GM19468 (cell line): ENCODE measurements around the gene MAP3K5.

Experiments
- ATAC-seq: cut with Tn5 transposase; IDR thresholded peaks from one replicate; pipeline ENCODE4 v1.9.1; 2021; ENCODE audit warnings: mild to moderate bottlenecking, moderate library complexity, moderate number of reproducible peaks; ENCODE audit not compliant: unreplicated experiment; ENCODE audit errors: extremely low read depth

MAP3K5 gene

DNA sequence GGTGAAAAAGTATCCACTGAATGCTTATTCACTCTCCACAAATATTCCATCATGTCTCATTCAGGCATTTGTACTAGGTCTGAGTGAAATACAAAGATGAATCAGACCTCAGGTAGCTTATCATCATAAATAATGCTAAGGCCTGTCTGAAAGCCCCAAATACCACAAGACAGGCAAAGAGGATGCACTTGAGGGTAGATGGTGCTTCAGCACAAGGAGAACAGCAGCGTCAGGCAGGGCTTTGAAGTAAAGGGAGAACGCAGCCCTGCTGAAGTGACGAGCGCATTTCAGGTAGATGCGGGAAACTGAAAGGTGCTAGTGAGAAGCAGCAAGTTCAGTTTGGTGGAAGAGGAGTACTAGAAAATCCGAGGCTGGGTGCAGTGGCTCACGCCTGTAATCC lies 38.7 kb downstream of the MAP3K5 start:
- no peak for ATAC-seq

DNA sequence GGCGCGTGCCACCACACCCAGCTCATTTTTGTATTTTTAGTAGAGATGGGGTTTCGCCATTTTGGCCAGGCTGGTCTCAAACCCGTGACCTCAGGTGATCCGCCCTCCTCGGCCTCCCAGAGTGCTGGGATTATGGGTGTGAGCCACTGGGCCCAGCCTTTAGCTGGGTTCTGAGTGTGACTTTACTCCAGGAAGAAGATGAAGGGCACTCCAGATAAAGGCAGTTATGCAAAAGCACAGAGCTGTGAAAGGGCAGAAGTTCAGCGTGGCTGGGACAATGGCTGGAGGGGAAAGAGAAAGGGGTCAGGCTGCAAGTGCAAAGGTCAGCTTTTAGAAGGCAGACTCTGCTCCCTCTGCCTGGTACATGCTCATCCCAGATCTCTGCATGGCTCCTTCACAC lies 39.7 kb downstream of the MAP3K5 start:
- ATAC-seq = no peak

DNA sequence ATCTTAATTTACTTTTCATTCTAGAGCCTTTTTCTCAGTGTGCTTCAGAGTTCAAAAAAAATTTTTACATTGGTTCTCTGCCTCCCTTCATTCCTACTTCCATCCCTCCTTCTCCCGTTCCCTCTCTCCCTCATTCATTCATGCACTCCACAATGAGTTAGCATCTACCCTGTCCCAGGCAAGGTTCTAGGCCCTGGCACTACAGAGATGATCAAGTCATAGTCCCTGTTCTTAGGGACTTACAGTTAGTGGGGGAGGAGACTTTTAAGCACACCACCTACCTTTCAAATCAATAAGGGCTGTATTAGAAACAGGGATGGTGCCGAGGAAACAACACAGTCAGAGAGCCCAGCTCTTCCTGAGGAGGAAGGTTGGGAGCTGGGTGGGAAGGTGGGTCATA lies 40.3 kb downstream of the MAP3K5 start:
- no peak for ATAC-seq

- peak; percentile 92 for ATAC-seq
These were observed 40.7 kb downstream of the MAP3K5 start for GRCh38 chr6:136751522-136751956.

DNA sequence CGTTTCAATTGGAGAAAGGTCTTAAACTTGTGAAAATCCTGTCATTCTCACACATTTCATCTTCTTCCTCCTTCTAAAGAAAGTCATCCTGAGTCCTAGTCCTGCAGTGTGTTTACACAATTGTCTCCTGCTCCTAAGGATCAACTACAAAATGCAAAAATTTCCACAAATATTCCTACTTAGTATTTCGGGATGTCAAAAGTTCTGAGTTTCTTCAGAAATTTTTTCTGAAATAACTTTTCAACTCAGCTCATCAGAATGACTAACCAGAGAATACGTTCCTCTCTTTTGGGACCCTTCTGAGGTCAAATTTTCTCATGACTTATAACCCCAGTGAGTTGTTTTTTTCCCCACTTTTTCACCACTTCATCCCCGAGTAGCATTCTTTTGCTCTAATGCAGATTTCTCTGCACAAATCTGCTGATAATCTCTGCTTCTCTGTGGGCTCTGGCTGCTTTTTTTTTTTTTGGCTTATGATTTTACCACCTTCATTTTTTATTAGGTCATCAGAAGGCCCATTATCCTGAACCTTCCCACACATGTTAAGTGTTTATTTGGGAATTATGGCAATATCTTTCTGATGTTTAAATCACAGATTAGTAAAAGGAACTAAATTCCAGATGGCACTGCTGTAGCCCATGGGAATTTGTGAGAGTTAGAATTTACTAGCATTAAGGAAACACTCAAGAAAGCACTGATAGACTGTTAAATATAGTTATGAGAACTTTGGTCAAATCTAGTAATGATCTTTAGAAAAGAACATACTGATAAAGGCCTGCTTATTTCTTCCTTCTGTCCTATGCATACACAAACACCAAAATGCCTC lies 41.4 kb downstream of the MAP3K5 start:
- ATAC-seq = no peak

DNA sequence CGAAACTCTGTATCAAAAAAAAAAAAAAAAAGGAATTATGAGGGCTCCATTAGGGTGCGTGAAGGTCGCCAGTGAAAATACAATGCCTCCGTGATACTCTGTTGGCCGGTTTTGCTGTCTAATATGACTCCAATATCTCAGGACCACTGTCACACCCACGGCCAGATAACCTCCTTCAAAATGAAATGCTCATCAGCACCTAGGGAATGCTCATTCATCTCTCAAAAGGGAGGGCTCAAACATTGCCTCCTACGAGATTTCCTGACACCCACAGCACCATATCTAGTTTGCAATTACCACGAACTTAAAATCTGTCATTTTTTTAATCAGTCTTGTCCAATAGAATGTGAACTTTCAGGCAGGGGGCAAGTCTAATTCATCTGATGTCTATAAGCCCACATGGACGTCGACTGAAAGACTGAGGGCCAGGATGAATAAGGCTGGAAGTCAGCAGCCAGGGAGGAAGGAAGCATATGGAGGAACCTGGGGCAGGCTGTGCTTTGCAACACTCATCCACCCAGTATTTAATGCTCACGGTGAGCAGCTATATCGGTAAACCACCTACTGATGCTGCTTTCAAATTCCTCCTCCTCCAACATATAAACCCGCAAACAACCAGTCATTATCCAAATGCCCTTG lies 42.8 kb downstream of the MAP3K5 start:
- no peak for ATAC-seq

DNA sequence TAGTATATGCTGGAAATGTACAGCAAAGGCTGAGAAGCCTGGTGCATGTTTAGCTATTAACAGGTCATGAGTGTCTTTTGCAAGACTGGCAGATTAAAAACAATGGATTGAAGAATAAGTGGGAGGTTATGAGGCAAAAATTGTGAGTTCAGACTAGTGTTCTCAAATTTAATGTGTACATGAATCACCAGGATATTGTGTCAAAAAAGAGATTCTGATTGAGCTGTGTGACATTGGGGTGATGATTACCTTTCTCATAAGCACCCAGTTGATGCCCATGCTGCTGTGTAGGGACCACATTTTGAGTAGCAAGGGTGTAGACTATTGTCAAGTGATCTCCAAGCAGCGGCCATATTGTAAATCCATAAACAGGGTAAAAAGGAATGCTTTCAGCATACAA lies 44.8 kb downstream of the MAP3K5 start:
- no peak for ATAC-seq

DNA sequence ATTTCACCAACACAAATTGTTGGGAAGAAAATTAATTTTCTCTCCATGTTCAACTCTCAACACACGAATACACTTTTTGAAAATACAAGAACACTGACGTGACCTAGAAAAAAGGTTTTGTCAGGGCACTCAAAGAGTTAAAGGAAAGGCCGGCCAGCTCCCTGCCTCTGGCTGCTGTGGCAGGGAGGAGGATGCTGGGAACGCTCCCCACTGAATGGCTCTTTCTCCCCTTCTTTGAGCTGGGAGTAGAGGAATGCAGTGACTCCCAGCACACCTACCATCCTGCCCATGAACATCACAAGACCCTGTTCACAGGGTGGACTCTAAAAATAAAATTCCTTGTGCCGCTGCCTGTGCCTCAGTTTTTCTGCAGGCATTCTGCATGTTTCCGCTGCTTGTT lies 47.0 kb downstream of the MAP3K5 start:
- ATAC-seq = no peak

- ATAC-seq = no peak
These were observed 47.4 kb downstream of the MAP3K5 start for GRCh38 chr6:136744889-136745288.

DNA sequence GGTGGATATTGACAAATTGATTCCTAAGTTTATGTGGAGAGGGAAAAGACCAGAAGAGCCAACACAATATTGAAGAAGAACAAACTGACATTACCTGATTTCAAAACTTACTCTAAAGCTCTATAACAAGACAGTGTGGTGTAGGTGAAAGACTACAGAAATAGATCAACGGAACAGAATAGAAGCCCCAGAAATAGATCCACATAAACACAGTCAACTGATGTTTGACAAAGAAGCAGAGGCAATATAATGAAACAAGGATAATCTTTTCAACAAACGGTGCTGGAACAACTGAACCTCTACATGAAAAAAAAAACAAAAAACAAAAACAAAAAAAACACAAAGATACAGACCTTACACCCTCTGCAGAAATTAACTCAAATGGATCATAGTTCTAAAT lies 50.2 kb downstream of the MAP3K5 start:
- ATAC-seq = no peak

GRCh38 chr6:136740050-136740974 lies 52.0 kb downstream of the MAP3K5 start:
- no peak for ATAC-seq

DNA sequence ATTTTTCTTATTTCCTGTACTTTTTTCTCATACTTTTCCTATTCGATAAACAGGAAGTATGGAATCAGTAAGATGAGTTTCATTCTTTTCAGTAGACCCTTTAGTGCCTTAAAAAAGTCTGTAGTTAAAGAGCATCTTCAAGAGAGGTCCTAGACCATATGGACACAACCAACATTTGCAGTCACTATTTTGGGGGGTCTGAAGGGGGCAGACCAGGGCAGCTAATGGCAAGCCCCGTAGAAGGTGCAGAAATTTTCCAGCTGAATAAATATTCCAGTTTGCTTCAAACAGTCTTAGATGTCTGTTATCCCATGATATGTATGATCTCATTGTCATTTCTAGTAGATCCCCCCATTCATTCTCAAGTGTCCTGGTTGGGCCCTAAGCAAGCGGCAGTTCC lies 52.8 kb downstream of the MAP3K5 start:
- no peak for ATAC-seq

DNA sequence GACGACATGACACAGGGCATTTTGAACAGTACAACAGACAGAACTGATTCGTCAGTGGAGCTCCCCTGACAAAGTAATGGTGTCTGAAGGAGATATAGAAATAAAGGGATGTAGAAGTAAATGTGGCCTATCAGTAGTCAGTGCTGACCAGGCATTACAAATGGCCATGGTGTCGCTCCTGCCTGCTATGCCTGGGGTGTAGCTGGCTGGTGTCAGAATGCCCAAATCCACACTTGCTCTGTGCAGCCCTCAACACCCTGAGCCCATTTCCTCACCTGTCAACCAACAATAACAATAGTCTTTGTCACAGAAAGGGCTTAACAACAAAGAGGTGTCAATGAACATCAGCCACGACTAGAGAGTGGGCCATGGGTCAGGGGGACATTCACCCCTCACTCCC lies 53.2 kb downstream of the MAP3K5 start:
- no peak for ATAC-seq

- no peak for ATAC-seq
These were observed 53.6 kb downstream of the MAP3K5 start for GRCh38 chr6:136738692-136739057.

GRCh38 chr6:136737871-136738691 lies 54.2 kb downstream of the MAP3K5 start:
- no peak for ATAC-seq

- ATAC-seq = no peak
These were observed 54.9 kb downstream of the MAP3K5 start for GRCh38 chr6:136737374-136737844.

- no peak for ATAC-seq
These were observed 55.9 kb downstream of the MAP3K5 start for GRCh38 chr6:136736281-136736960.

- no peak for ATAC-seq
These were observed 57.3 kb downstream of the MAP3K5 start for GRCh38 chr6:136734977-136735376.

DNA sequence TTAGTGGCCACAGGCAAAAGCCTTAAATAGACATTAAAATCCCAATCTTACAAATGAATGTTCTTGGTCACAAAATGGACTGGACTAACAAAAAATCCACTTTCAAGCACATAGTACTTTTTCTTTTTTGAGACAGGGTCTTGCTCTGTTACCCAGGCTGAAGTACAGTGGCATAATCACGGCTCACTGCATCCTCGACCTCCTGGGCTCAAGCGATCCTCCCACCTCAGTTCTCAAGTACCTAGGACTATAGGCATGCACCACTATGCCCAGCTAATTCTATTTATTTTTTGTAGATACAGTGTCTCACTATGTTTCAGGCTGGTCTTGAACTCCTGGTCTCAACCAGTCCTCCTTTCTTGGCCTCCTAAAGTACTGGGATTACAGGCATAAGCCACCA lies 59.4 kb downstream of the MAP3K5 start:
- ATAC-seq = no peak
